ENCODE results near the gene MARK2.
"Not testable (repeated sequence)": the region's sequence is repeated elsewhere in the genome, so short reads cannot be mapped to it uniquely, and the experiment has no call there.

The MARK2 gene

GRCh38 chr11:63838678-63839507 is at the start of gene MARK2:
Gene MARK2 (plus strand): TSS chr11:63839110. CDS start chr11:63839507, 397 bp downstream.
- Histone ChIP-seq H3K9me3 (ENCODE audit: low read length) (no peaks in the 10 kb centered on the region), H3K27me3 (ENCODE audit: insufficient read depth, low read length) (no peaks in the 10 kb centered on the region), H3K4me3 (ENCODE audit: low read length) (peak within 1 kb of the TSS; percentile 78), H3K36me3 (ENCODE audit: insufficient read depth, low read length) (peaks cover 5% of the 10 kb centered on the region), H3K4me1 (ENCODE audit: insufficient read depth, low read length) (peaks cover 32% of the 10 kb centered on the region), H2AFZ (ENCODE audit: low read depth, low read length) (peak within 1 kb of the TSS; percentile 60)

- H2AFZ ChIP-seq (ENCODE audit: low read depth, low read length), result no peak overlapping the region
- no peaks in the 10 kb centered on the region for H3K4me1 ChIP-seq (ENCODE audit: insufficient read depth, low read length)
- H3K4me3 ChIP-seq (ENCODE audit: low read length), result no peak overlapping the region
- H3K36me3 ChIP-seq (ENCODE audit: insufficient read depth, low read length), result no peaks in the 10 kb centered on the region
- peaks cover 2% of the 10 kb centered on the region for H3K9me3 ChIP-seq (ENCODE audit: low read length)
- H3K27me3 ChIP-seq (ENCODE audit: insufficient read depth, low read length), result no peaks in the 10 kb centered on the region
Measured at GRCh38 chr11:63791495-63792167, 47.3 kb upstream of the MARK2 start.

DNA sequence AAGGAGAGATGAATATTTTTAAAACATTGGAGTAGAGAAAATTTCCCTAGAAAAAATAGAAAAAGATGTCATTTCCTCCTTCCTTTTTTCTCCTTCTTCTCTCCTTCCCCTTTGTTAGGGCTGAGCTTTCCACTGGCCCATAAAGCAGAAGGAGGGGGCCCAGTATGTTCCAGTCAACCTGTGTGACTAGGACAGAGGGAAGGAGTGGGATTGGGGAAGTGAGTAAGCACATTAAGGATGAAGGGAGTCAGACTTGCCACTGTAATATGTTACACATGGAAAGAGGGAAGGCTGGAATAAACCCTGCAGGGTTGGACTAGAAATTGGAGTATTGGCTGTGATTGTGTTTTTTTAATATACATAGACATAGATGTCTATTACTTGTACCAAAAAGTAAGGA is 45.7 kb upstream of the MARK2 start:
- H3K36me3 ChIP-seq (ENCODE audit: insufficient read depth, low read length), result no peaks in the 10 kb centered on the region
- no peaks in the 10 kb centered on the region for H3K4me1 ChIP-seq (ENCODE audit: insufficient read depth, low read length)
- no peak overlapping the region for H3K4me3 ChIP-seq (ENCODE audit: low read length)

DNA sequence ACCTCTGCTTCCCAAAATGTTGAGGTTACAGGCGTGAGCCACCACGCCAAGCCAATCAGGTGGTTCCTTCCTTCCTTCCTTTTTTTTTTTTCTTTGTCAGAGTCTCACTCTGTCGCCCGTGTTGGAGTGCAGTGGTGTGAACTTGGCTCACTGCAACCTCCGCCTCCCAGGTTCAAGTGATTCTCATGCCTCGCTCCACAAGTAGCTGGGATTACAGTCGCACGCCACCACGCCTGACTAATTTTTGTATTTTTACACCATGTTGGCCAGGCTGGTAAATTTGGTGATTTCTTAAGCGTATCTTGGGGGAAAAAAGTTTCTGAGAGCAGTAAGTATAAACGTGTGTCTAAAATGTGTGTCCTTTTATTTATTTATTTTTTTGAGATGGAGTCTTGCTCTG is 43.8 kb upstream of the MARK2 start:
- H3K9me3 ChIP-seq (ENCODE audit: low read length), result peaks cover 4% of the 10 kb centered on the region
- H2AFZ ChIP-seq (ENCODE audit: low read depth, low read length), result no peak overlapping the region
- no peak overlapping the region for H3K4me3 ChIP-seq (ENCODE audit: low read length)
- no peaks in the 10 kb centered on the region for H3K27me3 ChIP-seq (ENCODE audit: insufficient read depth, low read length)
- H3K36me3 ChIP-seq (ENCODE audit: insufficient read depth, low read length), result no peaks in the 10 kb centered on the region
- no peaks in the 10 kb centered on the region for H3K4me1 ChIP-seq (ENCODE audit: insufficient read depth, low read length)

More for the DNA sequence above, 45.7 kb upstream of the MARK2 start:
- peaks cover 4% of the 10 kb centered on the region for H3K9me3 ChIP-seq (ENCODE audit: low read length)
- H3K27me3 ChIP-seq (ENCODE audit: insufficient read depth, low read length), result no peaks in the 10 kb centered on the region
- no peak overlapping the region for H2AFZ ChIP-seq (ENCODE audit: low read depth, low read length)

DNA sequence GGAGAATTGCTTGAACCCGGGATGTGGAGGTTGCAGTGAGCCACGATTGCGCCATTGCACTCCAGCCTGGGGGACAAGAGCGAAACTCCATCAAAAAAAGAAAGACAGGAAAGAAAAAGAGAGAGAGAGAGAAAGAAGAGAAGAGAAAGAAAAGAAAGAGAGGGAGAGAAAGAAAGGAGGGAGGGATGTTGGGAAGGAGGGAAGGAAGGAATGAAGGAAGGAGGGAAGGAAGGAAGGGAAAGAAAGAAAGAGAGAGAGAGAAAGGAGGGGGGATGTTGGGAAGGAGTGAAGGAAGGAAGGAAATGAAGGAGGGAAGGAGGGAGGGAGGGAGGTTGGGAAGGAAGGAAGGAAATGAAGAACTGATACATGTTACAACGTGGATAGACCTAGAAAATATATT is 38.0 kb upstream of the MARK2 start:
- peaks cover 4% of the 10 kb centered on the region for H3K9me3 ChIP-seq (ENCODE audit: low read length)
- H3K4me3 ChIP-seq (ENCODE audit: low read length), result no peak overlapping the region
- no peak overlapping the region for H2AFZ ChIP-seq (ENCODE audit: low read depth, low read length)
- no peaks in the 10 kb centered on the region for H3K27me3 ChIP-seq (ENCODE audit: insufficient read depth, low read length)
- no peaks in the 10 kb centered on the region for H3K4me1 ChIP-seq (ENCODE audit: insufficient read depth, low read length)
- no peaks in the 10 kb centered on the region for H3K36me3 ChIP-seq (ENCODE audit: insufficient read depth, low read length)

- H3K36me3 ChIP-seq (ENCODE audit: insufficient read depth, low read length), result no peaks in the 10 kb centered on the region
- no peaks in the 10 kb centered on the region for H3K9me3 ChIP-seq (ENCODE audit: low read length)
- H3K4me1 ChIP-seq (ENCODE audit: insufficient read depth, low read length), result no peaks in the 10 kb centered on the region
- H3K27me3 ChIP-seq (ENCODE audit: insufficient read depth, low read length), result no peaks in the 10 kb centered on the region
- H3K4me3 ChIP-seq (ENCODE audit: low read length), result no peak overlapping the region
- no peak overlapping the region for H2AFZ ChIP-seq (ENCODE audit: low read depth, low read length)
Measured at GRCh38 chr11:63802637-63803414, 36.1 kb upstream of the MARK2 start.

- Histone ChIP-seq H3K4me3 (ENCODE audit: low read length) (no peak overlapping the region), H3K4me1 (ENCODE audit: insufficient read depth, low read length) (no peaks in the 10 kb centered on the region), H2AFZ (ENCODE audit: low read depth, low read length) (no peak overlapping the region), H3K27me3 (ENCODE audit: insufficient read depth, low read length) (no peaks in the 10 kb centered on the region), H3K9me3 (ENCODE audit: low read length) (no peaks in the 10 kb centered on the region), H3K36me3 (ENCODE audit: insufficient read depth, low read length) (no peaks in the 10 kb centered on the region)
Measured at GRCh38 chr11:63804259-63804658, 34.7 kb upstream of the MARK2 start.

DNA sequence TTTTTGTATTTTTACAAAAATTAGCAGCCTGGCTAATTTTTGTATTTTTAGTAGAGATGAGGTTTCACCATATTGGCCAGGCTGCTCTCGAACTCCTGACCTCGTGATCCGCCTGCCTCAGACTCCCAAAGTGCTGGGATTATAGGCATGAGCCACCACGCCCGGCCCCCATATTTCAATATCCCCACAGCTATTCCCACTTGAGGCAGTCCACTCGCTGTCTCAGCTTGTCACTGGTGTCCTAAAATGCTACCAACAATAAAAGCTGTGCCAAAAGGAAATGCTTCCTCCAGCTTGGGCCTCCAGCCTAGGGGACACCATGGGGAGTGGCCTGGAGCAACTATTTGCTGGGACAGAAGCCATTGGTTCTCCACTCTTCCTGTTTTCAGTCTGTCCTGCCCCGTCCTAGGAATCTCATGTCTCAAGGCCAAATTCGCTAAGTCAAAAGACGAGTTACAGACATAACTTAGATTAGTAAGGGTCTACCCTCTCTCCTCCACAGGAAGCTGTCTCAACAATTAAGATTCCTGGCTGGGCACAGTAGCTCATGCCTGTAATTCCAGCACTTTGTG is 33.0 kb upstream of the MARK2 start:
- no peaks in the 10 kb centered on the region for H3K9me3 ChIP-seq (ENCODE audit: low read length)
- H3K4me3 ChIP-seq (ENCODE audit: low read length), result no peak overlapping the region
- H3K27me3 ChIP-seq (ENCODE audit: insufficient read depth, low read length), result no peaks in the 10 kb centered on the region
- no peaks in the 10 kb centered on the region for H3K36me3 ChIP-seq (ENCODE audit: insufficient read depth, low read length)
- no peak overlapping the region for H2AFZ ChIP-seq (ENCODE audit: low read depth, low read length)
- no peaks in the 10 kb centered on the region for H3K4me1 ChIP-seq (ENCODE audit: insufficient read depth, low read length)

GRCh38 chr11:63810383-63810782 is 28.5 kb upstream of the MARK2 start:
- H3K9me3 ChIP-seq (ENCODE audit: low read length); H3K36me3 ChIP-seq (ENCODE audit: insufficient read depth, low read length); H3K27me3 ChIP-seq (ENCODE audit: insufficient read depth, low read length); H2AFZ ChIP-seq (ENCODE audit: low read depth, low read length); H3K4me3 ChIP-seq (ENCODE audit: low read length): not testable (repeated sequence)
- H3K4me1 ChIP-seq (ENCODE audit: insufficient read depth, low read length), result peaks cover 22% of the 10 kb centered on the region

- H3K9me3 ChIP-seq (ENCODE audit: low read length), result no peaks in the 10 kb centered on the region
- H3K4me3 ChIP-seq (ENCODE audit: low read length), result no peak overlapping the region
- H3K4me1 ChIP-seq (ENCODE audit: insufficient read depth, low read length), result peaks cover 24% of the 10 kb centered on the region
- no peak overlapping the region for H2AFZ ChIP-seq (ENCODE audit: low read depth, low read length)
- peaks cover 7% of the 10 kb centered on the region for H3K36me3 ChIP-seq (ENCODE audit: insufficient read depth, low read length)
- no peaks in the 10 kb centered on the region for H3K27me3 ChIP-seq (ENCODE audit: insufficient read depth, low read length)
Measured at GRCh38 chr11:63811522-63811921, 27.4 kb upstream of the MARK2 start.

- H3K27me3 ChIP-seq (ENCODE audit: insufficient read depth, low read length), result no peaks in the 10 kb centered on the region
- peak within 1 kb of the TSS; percentile 99 for H3K4me3 ChIP-seq (ENCODE audit: low read length)
- peak within 1 kb of the TSS; percentile 99 for H2AFZ ChIP-seq (ENCODE audit: low read depth, low read length)
- H3K9me3 ChIP-seq (ENCODE audit: low read length), result no peaks in the 10 kb centered on the region
- peaks cover 24% of the 10 kb centered on the region for H3K4me1 ChIP-seq (ENCODE audit: insufficient read depth, low read length)
- peaks cover 19% of the 10 kb centered on the region for H3K36me3 ChIP-seq (ENCODE audit: insufficient read depth, low read length)
Measured at GRCh38 chr11:63813035-63813562, 25.8 kb upstream of the MARK2 start, which contains the start of gene SPINDOC. Gene SPINDOC (plus strand): TSS chr11:63813456. CDS start chr11:63813687, 231 bp downstream.

DNA sequence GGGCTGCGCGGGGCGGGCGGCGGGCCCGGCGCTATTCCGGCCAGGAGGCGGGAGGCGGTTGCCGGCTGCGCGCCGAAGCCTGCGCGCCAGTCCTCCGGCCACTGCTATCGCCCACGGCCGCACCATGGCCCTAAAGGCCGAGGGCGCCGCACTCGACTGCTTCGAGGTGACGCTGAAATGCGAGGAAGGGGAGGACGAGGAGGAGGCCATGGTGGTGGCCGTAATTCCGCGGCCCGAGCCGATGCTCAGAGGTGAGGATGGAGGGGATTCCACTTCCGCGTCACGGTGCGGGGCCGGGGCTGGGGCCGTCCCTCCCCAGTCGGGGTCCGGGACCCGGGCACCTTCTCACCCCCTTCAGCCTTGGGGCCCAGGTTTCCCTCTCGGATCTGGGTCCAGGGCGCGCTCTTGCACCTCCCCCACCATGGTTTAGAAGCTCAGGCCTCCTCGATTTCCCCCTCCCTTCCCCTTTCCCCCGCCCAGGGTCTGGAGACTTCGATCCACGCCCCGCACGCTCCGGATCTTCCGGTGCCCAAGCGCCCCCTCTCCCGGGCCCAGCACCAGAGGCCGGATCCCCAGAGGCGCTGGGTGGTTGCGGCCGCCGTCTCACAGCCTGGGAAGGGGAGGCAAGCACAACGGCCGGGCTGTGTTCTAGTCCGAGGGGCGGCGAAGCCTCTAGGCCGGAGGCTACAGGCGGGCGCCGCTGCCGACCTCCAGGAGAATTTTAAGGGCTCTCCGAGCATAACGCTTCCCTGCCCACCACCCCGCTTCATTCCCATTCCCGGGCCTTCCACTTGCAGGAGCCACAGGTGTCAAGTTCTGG is 25.1 kb upstream of the MARK2 start:
- Histone ChIP-seq H3K36me3 (ENCODE audit: insufficient read depth, low read length) (peaks cover 26% of the 10 kb centered on the region), H2AFZ (ENCODE audit: low read depth, low read length) (peak overlapping the region; percentile 28), H3K4me1 (ENCODE audit: insufficient read depth, low read length) (peaks cover 24% of the 10 kb centered on the region), H3K4me3 (ENCODE audit: low read length) (peak overlapping the region; percentile 99), H3K9me3 (ENCODE audit: low read length) (no peaks in the 10 kb centered on the region), H3K27me3 (ENCODE audit: insufficient read depth, low read length) (no peaks in the 10 kb centered on the region)

Data from neuron (in vitro differentiated cells).